ENCODE data around the gene SPNS2.

SPNS2 gene

DNA sequence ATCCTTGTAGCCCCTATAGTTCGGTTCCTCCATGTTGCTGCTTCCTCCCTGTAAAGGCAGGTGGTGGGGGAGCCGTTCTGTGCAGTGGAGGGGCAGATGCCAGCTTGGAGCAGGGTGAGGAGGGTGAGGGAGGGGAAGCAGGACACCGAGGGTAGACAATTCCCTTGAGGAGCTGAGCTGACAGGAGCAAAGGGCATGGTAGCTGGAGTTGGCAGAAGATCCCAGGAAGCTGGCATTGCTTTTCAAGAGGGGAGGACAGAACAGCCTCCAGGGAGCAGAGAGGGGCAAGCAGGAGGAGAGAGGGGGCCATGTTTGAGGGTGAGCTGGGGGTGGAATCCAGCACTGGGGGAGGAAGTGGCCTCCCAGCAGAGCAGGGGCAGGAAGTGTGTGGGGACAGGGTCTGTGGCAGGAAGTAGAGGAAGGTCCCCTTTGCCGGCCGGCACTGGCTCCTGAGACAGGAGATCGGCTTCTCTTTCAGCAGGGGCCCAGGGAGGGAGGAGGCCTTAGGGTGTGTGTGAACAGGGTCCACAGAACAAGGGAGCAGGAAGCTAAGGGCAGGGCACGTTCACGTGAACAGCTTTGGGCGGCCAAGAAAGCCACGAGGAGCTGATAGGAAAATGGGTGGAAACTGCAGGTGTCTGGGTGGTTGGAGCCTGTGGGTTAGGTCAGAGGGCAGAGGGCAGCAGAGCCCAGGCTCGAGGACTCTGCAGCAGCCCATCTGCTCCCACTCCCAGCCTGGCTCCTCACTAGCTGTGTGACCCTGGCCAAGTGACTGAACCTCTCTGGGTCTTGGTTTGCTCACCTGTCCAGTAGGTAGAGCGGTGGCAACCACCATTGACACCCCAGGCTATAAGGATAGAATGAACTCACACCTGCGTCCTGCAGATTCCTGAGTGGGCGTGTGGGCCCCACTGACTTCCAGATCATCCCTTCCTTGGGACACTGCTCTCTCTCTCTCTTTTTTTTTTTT lies 17.5 kb upstream of the SPNS2 start:
- FAIRE-seq: no peak

- no peak for FAIRE-seq
Observed at GRCh38 chr17:4482338-4483011, 16.2 kb upstream of the SPNS2 start.

DNA sequence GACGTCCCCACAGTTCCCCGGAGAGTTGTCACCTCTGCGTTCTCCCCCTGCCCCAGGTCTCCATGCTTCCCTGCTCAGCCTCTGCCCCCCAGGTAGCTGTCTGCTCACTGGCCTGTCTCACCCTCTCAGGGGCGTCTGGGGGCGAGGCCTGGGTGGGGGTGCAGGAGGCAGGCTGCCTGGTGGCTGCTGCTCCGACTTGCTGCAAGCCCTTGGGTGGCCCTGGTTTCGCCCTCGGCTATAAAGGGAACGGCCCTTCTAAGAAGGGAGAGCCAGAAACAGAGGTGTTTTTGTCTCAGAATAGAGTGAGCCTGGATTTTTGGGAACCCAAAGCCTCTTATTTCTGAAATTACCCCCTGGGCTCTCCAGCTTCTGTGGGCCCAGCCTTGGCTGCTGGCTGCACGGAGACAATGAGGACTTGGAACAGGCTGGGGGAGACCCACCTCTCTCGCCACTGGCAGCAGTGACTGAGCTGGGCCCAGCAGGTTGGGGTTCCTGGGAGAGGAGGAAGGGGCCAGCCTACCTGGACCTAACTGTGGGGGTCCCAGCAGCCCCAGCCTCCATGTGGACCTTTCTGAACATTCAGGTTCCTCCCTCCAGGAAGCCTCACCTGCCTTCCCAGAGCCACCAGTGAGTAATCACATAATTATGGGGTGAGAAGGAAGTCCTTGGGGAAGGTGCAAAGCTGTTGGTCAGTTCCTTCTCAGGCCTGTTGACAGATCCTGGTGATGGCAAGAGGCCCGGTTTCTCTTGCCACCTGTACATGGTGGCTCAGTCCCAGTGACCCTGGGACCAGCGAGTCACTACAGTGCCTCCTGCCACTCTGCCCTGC lies 15.5 kb upstream of the SPNS2 start:
- no peak for FAIRE-seq

DNA sequence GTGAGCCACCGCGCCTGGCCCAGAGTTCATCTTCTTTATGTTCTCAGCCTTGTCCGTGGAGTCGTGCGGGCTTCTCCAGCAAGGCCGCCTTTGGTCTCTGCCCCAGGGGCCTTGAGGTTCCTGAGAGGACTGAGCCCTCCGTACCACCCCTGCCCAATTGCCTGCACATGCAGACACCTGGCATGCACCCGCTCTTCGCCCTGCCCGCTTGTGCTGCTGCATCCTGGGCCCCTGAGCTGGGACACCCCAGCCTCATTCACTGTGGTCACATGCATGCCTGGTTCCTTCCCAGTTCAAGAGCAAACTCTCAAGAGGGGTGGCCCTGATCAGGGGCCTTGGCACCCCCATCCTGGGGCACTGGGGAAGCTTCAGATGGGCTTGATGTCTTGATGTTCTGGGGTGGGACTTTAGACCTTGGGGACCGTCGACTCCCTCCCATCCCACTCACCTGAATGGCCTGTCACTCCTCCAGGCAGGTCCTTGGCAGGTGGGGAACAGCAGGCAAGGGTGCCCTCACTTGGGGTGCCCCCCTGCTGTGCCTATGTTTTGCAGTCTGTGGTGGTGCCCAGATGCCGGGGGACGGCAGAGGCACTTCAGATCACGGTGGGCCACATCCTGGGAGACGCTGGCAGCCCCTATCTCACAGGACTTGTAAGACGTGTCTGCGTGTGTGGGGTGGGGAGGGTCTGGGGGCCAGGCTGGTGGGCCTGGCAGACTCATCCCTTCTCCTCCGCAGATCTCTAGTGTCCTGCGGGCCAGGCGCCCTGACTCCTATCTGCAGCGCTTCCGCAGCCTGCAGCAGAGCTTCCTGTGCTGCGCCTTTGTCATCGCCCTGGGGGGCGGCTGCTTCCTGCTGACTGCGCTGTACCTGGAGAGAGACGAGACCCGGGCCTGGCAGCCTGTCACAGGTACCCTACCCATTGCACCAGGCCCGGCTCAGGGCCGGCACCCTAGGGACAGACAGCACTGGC lies 12.7 kb upstream of the SPNS2 start:
- no peak for FAIRE-seq

DNA sequence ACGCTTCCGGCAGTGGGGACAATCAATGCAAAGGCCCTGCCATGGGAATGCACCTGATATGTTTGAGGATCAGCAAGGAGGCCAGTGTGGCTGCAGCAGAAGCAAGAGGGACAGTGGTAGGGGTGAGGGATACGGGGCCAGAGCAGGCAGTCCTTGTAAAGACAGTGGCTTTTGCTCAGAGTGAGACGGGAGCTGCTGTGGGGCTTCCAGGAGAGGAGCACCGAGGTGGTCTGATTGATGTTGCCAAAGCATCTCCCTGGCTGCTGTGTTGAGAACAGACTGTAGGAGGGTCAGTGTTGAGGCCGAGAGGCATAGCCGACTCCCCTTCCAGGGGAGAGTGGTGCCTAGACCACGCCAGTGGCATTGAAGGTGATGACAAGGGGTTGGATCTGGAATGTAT lies 11.4 kb upstream of the SPNS2 start:
- FAIRE-seq: no peak

GRCh38 chr17:4487820-4488716 lies 10.6 kb upstream of the SPNS2 start:
- no peak for FAIRE-seq

DNA sequence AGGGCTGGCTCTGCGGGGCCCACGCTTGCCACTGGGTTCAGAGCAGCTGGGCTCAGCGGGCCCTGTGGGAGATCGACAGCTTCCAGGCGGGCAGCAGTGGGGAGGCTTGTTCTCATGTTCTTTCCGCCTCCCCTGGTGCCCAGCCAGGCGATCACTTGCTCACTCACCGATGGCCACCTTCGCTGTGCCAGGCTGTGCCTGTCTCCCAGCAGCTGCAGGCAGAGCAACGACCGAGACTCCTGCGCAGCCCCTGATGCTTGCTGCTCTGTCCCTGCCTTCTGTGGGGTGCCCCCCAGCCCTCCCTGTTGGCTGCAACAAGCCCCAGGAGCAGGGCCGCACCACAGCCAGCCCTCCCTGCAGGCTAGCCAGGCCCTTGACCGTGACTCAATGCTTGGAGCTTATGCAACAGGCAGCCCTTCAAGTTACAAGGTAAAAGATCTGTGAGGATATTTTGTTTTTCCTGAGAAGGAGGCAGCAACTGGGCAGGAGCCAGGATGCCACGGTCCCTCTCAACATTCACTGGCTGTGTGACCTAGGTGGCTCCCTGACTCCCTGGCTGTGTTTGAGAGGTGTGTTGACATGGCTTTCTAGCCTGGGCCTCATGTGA lies 9.6 kb upstream of the SPNS2 start:
- no peak for FAIRE-seq

DNA sequence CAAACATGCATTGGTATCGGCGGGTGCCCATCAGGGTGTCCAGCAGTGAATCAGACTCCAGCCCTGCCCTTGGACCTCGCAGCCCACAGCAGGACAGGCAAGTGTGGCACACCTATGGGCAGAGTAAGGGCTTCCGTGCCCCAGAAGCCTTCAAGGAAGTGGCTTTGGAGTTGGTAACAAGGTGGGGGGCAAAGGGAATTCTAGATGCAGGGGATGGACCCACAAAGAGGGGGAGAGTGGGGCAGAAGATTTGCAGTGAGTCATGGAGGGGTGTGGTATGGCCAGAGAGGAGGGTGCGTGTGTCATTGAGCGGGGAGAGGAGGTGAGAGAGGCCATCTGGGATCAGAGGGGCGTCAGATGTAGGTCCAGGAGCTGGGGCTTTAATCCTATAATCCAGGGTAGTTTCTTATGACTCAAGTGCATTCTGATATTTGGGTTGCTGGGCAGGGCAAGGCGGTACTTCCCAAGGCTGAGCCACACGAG lies 8.5 kb upstream of the SPNS2 start:
- no peak for FAIRE-seq

- FAIRE-seq: no peak
Observed at GRCh38 chr17:4490637-4491061, 8.0 kb upstream of the SPNS2 start.

- FAIRE-seq: no peak
Observed at GRCh38 chr17:4492721-4493561, 5.7 kb upstream of the SPNS2 start.

DNA sequence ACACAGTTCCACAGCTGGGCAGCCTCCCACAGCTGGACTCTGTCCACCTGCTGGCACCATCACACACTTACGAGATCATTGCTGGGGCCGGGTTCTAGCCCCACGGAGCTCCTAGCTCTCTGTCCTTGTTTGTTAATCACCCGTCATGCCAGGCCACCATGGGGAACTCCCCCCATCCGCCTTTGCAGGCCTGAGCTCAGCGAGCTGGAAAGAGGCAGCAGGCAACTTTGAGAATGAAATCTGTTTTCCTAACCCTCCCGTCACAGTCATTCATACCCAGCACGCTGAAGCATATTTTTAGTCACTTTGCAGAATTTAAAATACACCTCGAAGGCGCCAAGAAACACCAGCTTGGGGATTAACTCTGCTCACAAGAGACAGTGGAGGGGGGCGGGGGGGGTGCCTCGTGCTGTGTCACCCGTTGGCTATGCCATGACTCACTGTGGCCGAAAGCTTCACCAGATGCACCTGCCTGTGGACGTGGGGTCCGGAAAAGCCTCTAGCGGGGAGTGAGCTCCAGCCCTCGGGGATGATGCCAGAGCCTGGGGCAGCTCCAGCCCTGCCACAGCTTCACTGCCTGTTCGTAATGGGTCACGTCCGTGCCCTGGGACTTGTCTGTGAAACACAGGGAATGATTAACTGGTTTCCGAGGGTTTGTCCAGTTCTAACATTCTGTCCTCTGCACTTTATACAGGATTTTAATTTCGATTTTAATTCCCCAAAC lies 1.4 kb upstream of the SPNS2 start:
- FAIRE-seq: no peak

DNA sequence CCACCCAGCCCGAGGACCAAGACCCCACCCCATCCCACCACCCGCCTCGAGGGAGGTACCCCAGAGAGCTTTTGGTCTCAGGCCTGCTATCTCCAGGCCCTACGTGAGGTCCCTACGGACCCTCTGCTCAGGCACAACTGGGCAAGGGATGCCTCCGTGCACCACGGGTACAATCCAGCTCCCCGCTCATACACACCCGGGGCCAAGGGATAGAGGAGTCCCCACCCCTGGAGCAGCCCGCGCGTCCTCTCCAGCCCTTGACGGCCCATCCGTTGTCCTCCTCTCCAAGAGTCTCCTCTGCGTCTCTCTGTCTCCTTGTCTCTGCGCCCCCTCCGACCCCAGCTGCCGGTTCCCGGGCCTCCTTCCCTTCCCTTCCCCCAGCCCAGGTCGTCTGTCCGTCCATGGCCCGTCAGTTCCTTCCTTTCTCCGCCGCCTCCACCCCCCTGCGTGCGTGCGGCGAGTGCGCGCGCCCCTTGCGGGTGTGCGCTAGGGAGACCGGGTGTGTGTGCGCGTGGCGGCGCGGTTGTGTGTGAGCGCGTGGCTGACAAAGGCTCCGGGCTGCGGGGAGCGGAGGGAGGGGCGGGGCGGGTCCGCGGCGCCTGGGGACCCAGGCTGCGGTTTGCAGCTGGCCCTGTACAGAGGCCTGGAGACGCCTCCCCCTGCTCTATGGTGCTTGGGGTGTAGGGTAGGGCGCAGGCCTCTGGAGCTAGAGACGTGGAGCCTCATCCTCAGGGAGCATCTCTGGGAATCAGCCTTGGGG lies 930 bp downstream of the SPNS2 start:
- no peak for FAIRE-seq

DNA sequence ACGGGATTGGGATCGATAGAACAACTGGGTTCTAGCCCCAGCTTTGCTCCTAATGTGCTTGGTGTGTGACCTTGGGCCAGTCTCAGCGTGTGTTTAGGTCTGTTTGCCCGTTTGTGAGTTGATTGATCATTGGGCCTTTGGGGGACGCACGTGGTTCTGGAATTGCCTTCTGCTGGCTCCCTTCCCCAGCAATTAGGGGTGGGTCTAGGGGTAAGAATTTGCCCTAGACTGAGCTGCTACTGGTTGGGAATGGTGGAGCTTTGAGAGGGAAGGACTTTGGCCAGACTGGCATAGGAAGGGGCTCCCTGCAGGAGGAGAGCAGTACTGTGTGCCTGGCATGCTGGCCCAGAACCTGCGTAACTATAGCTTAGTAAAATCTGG lies 1.5 kb downstream of the SPNS2 start:
- FAIRE-seq: no peak

GRCh38 chr17:4501295-4501949 lies 2.7 kb downstream of the SPNS2 start:
- no peak for FAIRE-seq

- FAIRE-seq: no peak
Observed at GRCh38 chr17:4502466-4503154, 3.9 kb downstream of the SPNS2 start.

- no peak for FAIRE-seq
Observed at GRCh38 chr17:4503283-4504025, 4.8 kb downstream of the SPNS2 start.
